Mammary epithelial cell (primary cell): ENCODE results near the gene MARCHF9.

Experiments
- EZH2 ChIP-seq: IDR thresholded peaks from 2 replicates; pipeline ENCODE4 v1.6.1; 2012; ENCODE audit warnings: low read length, inconsistent platforms, borderline replicate concordance
- TF ChIP-seq, protein P1 (sequence below), 2 donors: IDR thresholded peaks in 1 of 2; conservative IDR thresholded peaks in 1 of 2; 2 replicates each; pipeline ENCODE4 v1.5.1; 2011 to 2012; ENCODE audit warnings: inconsistent platforms in 2 of 2, low read length in 2 of 2, mild to moderate bottlenecking in 2 of 2, control low read depth in 1 of 2, low read depth in 1 of 2; ENCODE audit not compliant: insufficient read depth in 1 of 2; ENCODE audit errors: extremely low read depth in 1 of 2

DNA sequence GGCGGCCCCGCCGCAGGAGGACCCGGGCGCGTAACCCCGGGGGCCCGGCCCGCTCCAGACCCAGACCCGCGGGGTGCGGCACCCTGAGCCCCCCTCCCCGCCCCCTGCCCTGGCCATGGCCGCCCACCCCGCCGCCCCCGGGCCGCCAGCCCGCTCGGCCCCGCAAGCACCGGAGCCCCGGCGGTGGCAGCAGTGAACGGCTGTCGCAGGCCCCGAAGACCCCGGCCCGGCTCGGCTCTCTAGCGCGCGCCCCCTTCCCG lies 221 bp downstream of the MARCHF9 start:
- TF ChIP-seq, protein P1, sequence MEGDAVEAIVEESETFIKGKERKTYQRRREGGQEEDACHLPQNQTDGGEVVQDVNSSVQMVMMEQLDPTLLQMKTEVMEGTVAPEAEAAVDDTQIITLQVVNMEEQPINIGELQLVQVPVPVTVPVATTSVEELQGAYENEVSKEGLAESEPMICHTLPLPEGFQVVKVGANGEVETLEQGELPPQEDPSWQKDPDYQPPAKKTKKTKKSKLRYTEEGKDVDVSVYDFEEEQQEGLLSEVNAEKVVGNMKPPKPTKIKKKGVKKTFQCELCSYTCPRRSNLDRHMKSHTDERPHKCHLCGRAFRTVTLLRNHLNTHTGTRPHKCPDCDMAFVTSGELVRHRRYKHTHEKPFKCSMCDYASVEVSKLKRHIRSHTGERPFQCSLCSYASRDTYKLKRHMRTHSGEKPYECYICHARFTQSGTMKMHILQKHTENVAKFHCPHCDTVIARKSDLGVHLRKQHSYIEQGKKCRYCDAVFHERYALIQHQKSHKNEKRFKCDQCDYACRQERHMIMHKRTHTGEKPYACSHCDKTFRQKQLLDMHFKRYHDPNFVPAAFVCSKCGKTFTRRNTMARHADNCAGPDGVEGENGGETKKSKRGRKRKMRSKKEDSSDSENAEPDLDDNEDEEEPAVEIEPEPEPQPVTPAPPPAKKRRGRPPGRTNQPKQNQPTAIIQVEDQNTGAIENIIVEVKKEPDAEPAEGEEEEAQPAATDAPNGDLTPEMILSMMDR (conservative IDR thresholded peaks at IDR 0.05 in 1 of 2, IDR thresholded peaks at IDR 0.05 in 1 of 2; ENCODE audit: extremely low read depth in 1 of 2, insufficient read depth in 1 of 2, low read depth in 1 of 2, low read length in 2 of 2), result no peak
- TF ChIP-seq EZH2, result no peak
